Measurements from ENCODE around the gene ZNF695.

DNA sequence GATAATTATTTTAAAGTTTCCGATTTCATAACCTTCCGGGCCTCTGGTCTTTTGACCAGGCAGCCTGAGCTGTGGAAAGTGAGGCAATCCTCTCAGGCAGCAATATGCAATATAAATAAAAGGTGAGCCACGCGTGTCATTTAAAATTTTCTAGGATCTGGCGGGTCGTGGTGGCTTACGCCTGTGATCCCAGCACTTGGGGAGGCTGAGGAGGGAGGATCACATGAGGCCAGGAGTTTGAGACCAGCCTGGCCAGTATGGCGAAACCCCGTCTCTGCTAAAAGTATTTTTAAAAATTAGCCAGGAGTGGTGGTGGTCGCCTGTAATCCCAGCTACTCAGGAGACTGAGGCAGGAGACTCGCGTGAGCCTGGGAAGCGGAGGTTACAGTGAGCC is 546 bp upstream of the ZNF695 start:
- TF ChIP-seq, protein P1, sequence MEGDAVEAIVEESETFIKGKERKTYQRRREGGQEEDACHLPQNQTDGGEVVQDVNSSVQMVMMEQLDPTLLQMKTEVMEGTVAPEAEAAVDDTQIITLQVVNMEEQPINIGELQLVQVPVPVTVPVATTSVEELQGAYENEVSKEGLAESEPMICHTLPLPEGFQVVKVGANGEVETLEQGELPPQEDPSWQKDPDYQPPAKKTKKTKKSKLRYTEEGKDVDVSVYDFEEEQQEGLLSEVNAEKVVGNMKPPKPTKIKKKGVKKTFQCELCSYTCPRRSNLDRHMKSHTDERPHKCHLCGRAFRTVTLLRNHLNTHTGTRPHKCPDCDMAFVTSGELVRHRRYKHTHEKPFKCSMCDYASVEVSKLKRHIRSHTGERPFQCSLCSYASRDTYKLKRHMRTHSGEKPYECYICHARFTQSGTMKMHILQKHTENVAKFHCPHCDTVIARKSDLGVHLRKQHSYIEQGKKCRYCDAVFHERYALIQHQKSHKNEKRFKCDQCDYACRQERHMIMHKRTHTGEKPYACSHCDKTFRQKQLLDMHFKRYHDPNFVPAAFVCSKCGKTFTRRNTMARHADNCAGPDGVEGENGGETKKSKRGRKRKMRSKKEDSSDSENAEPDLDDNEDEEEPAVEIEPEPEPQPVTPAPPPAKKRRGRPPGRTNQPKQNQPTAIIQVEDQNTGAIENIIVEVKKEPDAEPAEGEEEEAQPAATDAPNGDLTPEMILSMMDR (conservative IDR thresholded peaks at IDR 0.05; ENCODE audit: low read depth, low read length): no peak
- no peak for TF ChIP-seq EZH2 (IDR thresholded peaks at IDR 0.05; ENCODE audit: low read length, unreplicated experiment)

Measured in PC-3 (cell line).